Measurements from ENCODE around the gene RGCC.

The RGCC gene

GRCh38 chr13:41516166-41516565 lies 58.8 kb downstream of the RGCC start:
- no peak for DNase-seq (ENCODE audit: low spot score)

- no peak for DNase-seq (ENCODE audit: low spot score)
Observed at GRCh38 chr13:41516760-41517159, 59.4 kb downstream of the RGCC start.

GRCh38 chr13:41520016-41520659 lies 62.8 kb downstream of the RGCC start:
- no peak for DNase-seq (ENCODE audit: low spot score)

Measured in NAMALWA (cell line).